ENCODE measurements around the gene NRP2.

The NRP2 gene

GRCh38 chr2:205682239-205682970 is at the start of gene NRP2:
Gene NRP2 (plus strand): TSS chr2:205682501. CDS start chr2:205683291, 790 bp downstream.
- DNase-seq: peak; percentile 88

DNA sequence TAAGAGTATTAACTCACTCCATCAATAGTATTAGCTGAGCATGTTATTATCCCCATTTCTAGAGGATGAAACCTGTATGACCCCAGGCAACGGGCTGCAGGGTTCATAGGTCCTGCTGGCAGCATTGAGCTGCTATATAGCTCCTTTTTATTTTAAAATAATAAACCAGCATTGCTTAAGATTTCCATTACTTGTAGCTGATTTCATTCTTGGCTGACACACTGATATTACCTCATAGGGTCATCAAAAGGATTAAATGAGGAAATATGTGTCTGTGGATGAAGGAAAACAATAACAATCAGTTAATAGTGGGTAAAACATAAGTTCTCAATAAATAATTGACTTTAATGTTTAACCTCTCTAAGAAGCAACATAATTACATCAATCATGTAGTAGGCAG is 48.3 kb upstream of the NRP2 start:
- no peak for DNase-seq

- no peak for DNase-seq
These were observed 45.6 kb upstream of the NRP2 start for GRCh38 chr2:205636549-205637319.

DNA sequence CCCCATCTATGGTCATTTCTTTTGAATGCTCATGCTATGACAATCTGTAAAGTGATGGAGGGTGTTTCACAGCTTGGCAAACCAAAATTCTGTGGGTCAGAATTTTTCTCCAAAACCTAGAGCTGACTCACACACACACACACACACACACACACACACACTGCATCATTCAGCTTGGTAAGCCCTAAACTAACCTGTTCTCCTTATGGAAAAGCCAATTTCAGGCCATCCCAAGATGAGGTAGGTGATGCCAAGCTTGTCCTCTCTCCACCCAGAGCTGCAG is 45.0 kb upstream of the NRP2 start:
- DNase-seq: no peak

GRCh38 chr2:205637779-205638503 is 44.4 kb upstream of the NRP2 start:
- DNase-seq: no peak

GRCh38 chr2:205640716-205641115 is 41.6 kb upstream of the NRP2 start:
- DNase-seq: no peak

DNA sequence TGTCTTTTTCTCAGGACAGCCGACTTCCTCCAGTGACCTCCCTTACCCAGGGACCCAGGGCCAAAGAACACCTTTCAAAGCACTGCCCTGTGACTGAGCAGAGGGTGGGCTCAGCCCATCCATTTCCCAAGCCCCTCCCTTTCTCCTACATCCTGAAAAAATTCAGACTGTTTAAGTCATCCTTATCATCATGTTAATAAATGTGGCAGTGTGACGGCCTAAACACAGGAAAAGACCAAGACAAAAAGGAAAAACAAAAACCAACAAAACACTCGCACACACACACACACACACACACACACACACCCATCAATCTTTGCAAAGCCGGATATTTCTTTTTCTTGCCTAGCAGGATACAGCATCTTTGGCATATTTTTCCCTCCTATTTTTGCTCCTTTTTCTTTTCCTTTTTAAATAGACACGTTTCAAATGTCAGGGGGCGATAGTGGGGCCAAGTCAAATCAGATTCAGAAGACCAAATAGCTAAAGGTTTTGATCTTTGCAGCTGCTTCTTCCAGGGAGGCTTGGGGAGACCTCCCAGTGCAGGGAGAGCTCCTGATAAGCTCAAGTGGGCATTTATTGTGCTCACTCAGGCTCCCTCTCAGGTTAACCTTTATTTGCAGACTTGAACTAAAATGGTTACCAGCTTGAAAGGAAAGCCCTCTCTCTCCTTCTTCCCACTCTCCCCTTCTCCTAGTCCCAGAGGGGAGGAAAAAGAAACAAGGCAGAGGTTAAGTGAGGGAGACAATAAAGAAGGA is 39.5 kb upstream of the NRP2 start:
- no peak for DNase-seq

DNA sequence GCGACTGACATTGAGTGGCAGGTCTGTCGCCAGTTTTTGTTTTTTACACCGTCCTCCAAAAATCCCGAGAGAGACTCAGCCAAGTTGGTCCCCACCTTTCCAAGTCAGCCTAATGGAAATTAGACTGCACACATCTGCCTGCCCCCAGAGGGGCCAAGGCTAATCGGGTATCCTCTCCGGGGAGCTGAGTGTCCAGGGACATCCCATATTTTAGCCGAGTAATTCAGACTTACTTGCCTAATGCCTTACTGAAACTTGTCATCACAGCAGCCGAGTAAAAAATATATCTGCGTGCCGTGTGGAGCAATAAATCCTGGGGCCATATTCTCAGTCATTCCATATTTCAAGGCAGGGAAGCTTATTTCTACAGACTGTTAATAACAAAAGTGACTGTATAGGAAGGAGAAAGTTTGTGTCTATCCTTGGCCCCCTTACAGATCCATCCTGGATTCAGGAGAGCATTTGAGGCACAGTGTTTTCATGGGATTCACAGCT is 38.9 kb upstream of the NRP2 start:
- no peak for DNase-seq

DNA sequence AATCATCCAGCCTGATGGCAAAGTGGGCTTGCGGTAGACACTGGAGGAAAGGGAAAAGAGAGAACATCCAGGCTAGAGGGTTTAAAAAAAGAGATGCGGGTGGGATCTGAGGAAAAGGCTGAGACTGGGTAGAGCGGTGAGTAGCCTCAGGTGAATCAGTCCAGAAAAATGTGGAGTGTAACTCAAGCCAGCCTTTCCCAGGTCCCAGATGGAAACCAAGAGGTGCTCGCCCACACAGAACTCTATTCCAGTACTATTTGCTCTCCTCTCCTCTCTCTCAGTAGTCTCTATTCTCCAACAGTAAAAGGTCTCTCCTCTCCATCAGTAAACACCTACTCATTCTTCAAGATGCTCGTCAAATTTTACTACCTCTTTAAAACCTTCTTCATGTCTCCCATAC is 38.3 kb upstream of the NRP2 start:
- no peak for DNase-seq

- no peak for DNase-seq
These were observed 35.6 kb upstream of the NRP2 start for GRCh38 chr2:205646680-205647079.

- no peak for DNase-seq
These were observed 31.9 kb upstream of the NRP2 start for GRCh38 chr2:205650450-205650849.

DNA sequence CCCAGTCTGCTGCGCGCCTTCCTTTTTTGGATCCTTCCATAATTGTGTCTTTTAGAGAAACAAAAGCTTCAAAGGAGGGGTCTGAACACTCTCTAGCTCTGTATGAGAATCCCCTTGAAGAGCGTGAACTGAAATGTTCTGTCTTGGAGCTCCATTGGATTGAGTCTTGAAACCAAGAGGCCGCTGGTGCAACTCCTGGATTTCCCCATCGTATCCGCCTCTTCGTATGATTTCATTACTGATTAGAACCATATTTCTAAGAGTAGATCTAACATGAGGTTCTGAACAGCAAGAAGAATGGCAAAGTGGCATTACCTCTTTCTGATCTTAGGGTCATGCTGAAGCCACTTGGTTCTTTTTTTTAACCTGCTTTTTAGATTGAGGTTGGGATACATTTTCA is 31.4 kb upstream of the NRP2 start:
- no peak for DNase-seq

GRCh38 chr2:205651719-205652118 is 30.6 kb upstream of the NRP2 start:
- DNase-seq: no peak

DNA sequence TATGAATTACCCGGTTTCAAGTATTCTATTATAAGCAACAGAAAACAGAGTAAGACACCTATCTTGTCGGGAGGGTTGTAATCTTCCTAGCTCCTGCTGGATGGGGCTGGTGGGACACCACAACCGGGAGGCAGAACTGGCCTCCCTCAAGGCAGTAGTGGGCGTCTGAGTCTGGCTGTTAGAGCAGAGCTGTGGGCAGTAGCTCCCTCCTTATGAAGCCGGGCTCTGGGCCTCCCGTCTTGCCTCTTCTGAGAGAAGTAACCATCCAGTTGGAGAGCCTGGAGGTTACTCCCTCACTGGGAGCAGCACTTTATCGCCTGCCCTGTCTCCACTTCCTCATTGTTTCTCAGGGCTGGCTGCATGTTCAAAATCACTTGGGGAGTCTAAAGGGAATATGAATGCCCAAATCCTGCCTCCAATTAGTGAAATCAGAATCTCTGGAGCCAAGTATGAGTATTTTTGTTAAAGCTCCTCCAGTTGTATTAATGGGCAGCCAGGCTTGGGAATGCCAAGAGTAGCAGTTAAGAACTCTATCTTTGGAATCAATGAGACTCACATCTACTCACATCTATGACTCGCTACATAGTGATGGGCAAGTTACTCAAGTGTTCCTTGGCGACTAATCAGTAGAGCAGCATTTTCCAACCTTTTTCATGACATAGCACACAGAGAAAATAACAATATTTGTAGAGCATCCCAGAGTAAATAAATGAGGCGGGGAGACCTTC is 27.3 kb upstream of the NRP2 start:
- no peak for DNase-seq

DNA sequence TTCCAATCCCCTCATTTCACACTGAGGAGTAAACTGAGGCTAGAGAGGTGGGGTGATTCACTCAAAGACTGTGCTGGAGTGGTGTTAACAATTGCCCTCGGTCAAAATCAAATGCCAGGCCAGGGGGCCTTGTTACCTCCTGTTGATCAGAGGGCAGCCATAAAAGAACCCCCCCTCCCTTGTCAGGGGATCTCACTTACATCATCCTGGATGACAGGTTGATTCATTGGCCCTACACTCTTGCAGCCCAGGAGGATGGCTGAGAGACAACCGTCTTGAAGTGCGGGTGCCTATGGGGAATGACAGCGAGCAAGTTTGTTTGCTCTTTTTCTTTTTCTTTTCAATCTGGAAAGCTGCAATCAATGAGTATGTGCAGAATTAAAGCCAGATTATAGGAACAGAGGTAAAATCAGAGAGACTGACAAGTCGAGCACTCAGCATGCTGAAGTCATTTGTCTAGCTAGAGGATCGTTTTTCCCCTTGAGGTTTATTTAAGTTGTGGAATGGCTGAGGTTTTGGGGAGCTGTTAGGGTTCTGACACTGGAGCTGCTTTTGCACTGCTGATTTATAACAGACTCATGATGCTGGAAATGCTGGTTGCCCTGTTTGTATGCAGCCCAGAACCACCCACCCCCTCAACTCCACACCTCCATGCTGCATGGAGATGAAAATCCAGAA is 26.4 kb upstream of the NRP2 start:
- no peak for DNase-seq

DNA sequence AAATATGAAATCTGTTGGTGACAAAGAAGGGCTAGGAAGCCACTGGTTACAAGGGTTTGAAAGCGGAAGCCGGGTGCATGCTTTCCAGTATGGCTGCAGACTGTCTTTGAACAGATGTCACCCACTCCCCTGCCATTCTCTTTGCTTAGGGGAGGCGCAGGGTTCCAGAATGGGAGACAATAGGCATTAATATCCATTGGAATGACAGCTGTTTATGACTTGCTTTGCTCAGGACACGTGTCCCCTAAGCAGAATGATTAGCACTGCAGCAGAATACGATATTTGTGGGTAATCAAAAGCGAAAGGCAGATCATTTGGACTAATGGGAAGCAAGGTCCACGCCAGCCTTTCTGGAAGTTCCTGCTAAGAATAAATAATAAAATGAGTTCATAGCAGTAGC is 25.8 kb upstream of the NRP2 start:
- DNase-seq: no peak

- no peak for DNase-seq
These were observed 25.4 kb upstream of the NRP2 start for GRCh38 chr2:205656941-205657340.

- no peak for DNase-seq
These were observed 24.7 kb upstream of the NRP2 start for GRCh38 chr2:205657579-205657978.

- no peak for DNase-seq
These were observed 24.2 kb upstream of the NRP2 start for GRCh38 chr2:205658068-205658467.

GRCh38 chr2:205658572-205658971 is 23.7 kb upstream of the NRP2 start:
- DNase-seq: no peak

- DNase-seq: no peak
These were observed 22.4 kb upstream of the NRP2 start for GRCh38 chr2:205659922-205660321.
